Stimulated activated CD8-positive, alpha-beta memory T cell treated with anti-CD3 and anti-CD28 coated beads, Interleukin-12 subunit alpha, Interleukin-12 subunit beta, amount 100 ng/mL, for 1 hour (primary cell): Measurements from ENCODE around the gene C1orf198.
"Not testable (repeated sequence)": the region's sequence is repeated elsewhere in the genome, so short reads cannot be mapped to it uniquely, and the experiment has no call there.

Source experiments
- DNase-seq: peaks from one replicate; pipeline ENCODE4 v3.0.0-alpha.2; 2020; ENCODE audit warnings: low read depth

Gene C1orf198

DNA sequence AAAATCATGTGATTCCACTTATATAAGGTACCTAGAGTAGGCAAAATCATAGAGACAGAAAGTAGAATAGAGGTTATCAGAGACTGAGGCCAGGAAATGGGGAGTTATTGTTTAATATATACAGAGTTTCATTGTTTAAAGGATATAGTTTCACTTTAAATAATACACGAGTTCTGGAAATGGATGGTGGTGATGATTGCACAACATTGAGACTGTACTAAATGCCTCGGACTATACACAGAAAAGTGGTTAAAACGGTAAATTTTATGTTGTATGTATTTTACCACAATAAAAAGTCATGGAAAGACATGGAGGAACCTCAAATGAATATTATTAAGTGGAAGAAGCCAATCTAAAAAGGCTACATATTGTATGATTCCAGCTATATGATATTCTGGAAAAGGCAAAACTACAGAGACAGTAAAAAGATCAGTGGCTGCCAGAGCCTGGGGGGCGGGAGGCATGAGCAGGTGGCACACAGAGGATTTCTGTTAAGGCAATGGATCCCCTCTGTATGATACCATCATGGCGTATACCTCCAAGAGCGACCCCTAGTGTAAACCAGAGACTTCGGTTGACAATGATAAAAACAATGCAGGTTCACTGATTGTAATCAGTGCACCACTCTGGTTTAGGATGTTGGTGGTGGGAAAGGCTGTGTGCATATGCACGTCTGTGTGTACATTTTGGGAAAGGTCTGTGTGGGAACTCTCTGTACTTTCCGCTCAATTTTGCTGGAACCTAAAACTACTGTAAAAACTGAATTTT is 7.5 kb downstream of the C1orf198 start:
- no peak for DNase-seq

GRCh38 chr1:230858918-230859729 is 9.2 kb downstream of the C1orf198 start:
- DNase-seq, result no peak

- no peak for DNase-seq
These were observed 10.0 kb downstream of the C1orf198 start for GRCh38 chr1:230858236-230858820.

- no peak for DNase-seq
These were observed 10.5 kb downstream of the C1orf198 start for GRCh38 chr1:230857822-230858221.

GRCh38 chr1:230857077-230857476 is 11.2 kb downstream of the C1orf198 start:
- DNase-seq, result no peak

GRCh38 chr1:230855886-230856285 is 12.4 kb downstream of the C1orf198 start:
- DNase-seq, result no peak

- no peak for DNase-seq
These were observed 13.9 kb downstream of the C1orf198 start for GRCh38 chr1:230854423-230854822.

- DNase-seq, result no peak
These were observed 14.6 kb downstream of the C1orf198 start for GRCh38 chr1:230853731-230854130.

DNA sequence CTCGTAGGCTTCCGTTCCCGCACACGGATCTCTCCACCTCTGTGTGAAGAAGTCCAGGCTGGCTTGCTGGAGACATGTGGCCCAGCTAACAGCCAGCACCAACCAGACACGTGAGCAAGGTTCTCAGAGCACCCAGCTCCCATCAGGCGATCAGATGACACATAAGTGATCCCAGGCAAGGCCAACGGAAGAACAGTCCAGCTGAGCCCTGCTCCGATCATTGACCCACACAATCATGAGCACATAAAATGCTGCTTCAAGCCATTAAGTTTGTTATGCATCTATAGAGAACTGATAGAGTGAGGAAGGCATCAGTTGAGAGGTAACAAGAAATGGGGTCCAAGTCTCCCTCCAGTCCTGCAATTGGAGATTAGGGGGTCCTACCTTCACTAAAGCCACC is 15.4 kb downstream of the C1orf198 start:
- DNase-seq, result no peak

GRCh38 chr1:230851291-230851691 is 17.0 kb downstream of the C1orf198 start:
- no peak for DNase-seq

- no peak for DNase-seq
These were observed 17.8 kb downstream of the C1orf198 start for GRCh38 chr1:230850547-230850946.

- no peak for DNase-seq
These were observed 18.7 kb downstream of the C1orf198 start for GRCh38 chr1:230849451-230850224.

GRCh38 chr1:230848235-230848634 is 20.1 kb downstream of the C1orf198 start:
- DNase-seq, result no peak

GRCh38 chr1:230845184-230845583 is 23.1 kb downstream of the C1orf198 start:
- DNase-seq, result not testable (repeated sequence)

- DNase-seq, result no peak
These were observed 23.8 kb downstream of the C1orf198 start for GRCh38 chr1:230844561-230844960.

DNA sequence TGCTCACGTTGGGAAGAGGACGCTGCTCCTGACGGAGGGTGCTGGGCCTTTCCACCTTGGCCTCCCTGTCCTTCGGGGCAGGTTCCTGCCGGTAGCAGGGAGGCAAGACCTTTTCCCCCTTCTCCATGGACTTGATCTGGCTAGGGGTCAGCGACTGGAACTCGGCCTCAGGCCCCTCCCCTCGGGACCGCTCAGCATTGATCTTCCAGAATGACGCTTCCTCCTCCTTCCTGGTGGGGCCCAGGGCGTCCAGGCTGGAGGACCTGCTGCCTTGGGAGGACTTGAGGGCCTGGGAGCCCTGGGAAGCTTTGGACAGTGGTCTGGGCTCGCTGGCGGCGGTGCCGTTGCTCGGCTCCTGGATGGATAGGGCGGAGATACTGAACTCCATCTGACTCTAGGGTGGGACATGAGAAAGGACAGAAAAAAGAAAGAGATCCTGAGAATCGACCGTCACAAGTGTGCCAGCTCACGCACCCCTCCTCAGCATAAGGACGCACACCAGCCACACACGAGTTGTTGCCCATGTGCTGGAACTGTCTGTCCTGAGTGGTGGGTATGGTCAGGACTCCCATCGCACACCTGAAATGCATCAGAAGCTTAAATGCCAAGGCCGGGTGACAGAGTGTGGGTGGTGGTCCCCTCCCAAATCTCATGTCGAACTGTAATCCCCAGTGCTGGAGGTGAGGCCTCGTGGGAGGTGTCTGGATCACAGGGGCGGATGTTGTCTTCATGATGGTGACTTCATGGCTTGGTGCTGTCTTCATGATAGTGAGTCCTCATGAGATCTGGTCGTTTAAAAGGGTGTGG is 24.6 kb downstream of the C1orf198 start:
- DNase-seq, result no peak

DNA sequence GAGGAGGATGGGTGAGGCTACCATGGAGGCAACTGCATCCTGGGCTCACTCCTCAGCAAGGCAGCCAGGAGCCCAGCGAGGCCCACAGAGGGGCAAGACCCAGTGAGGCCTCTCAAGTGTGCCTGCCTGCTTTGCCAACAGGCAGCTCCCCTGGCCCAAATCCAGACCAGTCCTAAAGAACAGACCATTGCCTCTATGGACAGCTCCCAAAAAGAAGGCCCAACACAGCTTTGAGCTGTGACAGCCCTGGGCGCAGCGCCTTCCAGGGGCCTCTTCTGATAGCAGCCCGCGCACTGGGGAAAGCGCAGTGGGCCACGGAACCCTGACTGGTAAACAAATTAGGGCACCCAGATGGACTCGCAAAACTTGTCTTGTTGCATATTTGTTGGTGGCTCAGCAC is 25.5 kb downstream of the C1orf198 start:
- no peak for DNase-seq

- DNase-seq, result no peak
These were observed 29.1 kb downstream of the C1orf198 start for GRCh38 chr1:230839173-230839572.

GRCh38 chr1:230836793-230837192 is 31.5 kb downstream of the C1orf198 start:
- no peak for DNase-seq

DNA sequence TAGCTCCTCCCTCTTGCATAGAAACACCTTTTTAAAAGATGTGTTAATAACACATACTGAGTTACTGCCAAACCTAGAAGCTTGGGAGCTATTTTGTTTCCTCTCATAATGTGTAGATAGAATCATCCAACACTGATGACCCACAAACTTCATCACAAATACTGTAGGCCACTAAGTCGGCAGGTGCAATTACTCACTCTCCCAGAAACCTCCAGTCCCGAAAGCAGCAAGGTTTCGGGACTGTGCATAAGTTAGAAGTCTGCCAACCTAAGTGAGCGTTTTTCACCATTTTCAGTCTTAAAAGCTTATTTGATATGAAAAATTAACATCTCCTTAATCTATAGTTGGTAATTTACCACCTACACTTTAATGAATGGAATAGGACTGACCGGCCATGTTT is 32.0 kb downstream of the C1orf198 start:
- DNase-seq, result no peak

DNA sequence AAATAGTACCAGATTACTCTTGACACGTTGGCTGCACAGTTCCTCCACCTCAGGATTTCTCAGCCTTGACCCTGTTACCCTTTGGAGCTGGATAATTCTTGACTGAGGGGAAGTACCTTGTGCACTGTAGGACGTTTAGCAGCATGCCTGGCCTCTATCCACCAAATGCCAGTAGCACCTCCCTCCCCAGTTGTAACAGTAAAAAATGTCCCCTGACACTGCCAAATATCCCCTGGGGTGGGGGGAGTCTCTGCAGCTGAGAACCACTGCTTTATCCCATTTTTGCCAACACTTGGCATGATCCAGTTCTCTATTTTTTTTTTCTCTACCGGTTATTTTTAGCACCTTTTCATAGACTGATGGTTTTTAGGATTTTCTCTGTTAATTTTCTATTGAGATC is 34.0 kb downstream of the C1orf198 start:
- DNase-seq, result no peak
